ENCODE results near the gene EBF3. TPM values are rescaled to one million over a fixed set of nuclear protein-coding genes. Genes with fewer than 3 reads are reported as not detected.

EBF3 gene
- total RNA-seq, 1 experiment from 2014 or later = 0.12 TPM

- ChIA-PET CTCF (interaction anchor here (0.8 kb wide), 1 partner anchor 24 kb away, joined by 4 read pairs; no protein-coding TSS in a partner anchor), RAD21 (ENCODE audit: low non-redundant PET in 1 of 2, low total read pairs in 2 of 2, uncharacterized antibody in 2 of 2, unreplicated experiment in 2 of 2) (no interaction called here), POLR2A (no interaction called here)
- H3K9me2 ChIP-seq (ENCODE audit: insufficient read depth) = no peaks in the 10 kb centered on the region
- no peak overlapping the region for H3K4me3 ChIP-seq (replicated peaks in 1 of 2; ENCODE audit: low read depth in 1 of 2, low read length in 2 of 2)
- no TSS peak for BruUV-seq (replicated peaks)
- H3K4me1 ChIP-seq (ENCODE audit: control insufficient read depth in 1 of 2, insufficient read depth in 2 of 2, low read length in 2 of 2) = no peaks in the 10 kb centered on the region
- H3K4me2 ChIP-seq (ENCODE audit: low read length) = no peak overlapping the region
- no peaks in the 10 kb centered on the region for H3K27me3 ChIP-seq (ENCODE audit: insufficient read depth, low read length)
- no peaks in the 10 kb centered on the region for H3K9me3 ChIP-seq (ENCODE audit: control insufficient read depth in 1 of 2, insufficient read depth in 1 of 2, low read depth in 1 of 2, low read length in 2 of 2)
- no peak overlapping the region for H3K9ac ChIP-seq (ENCODE audit: low read length)
- ATAC-seq (no peak), DNase-seq (ENCODE audit: low read depth, low spot score) (no peak)
- H3K36me3 ChIP-seq (ENCODE audit: control insufficient read depth in 1 of 2, insufficient read depth in 2 of 2, low read length in 2 of 2) = no peaks in the 10 kb centered on the region
- no peaks in the 10 kb centered on the region for H3K79me2 ChIP-seq (ENCODE audit: insufficient read depth, low read length)
- no peak for TF ChIP-seq REST (IDR thresholded peaks at IDR 0.05; ENCODE audit: low read depth)
- no peak for TF ChIP-seq JUND (IDR thresholded peaks at IDR 0.05)
- TF ChIP-seq ELF1 (IDR thresholded peaks at IDR 0.05; ENCODE audit: borderline replicate concordance, low read depth) = no peak
- no peak for TF ChIP-seq SP1 (IDR thresholded peaks at IDR 0.05; ENCODE audit: low read depth)
- no peak for TF ChIP-seq FOSL1 (IDR thresholded peaks at IDR 0.05; ENCODE audit: low read depth)
- H2AFZ ChIP-seq (ENCODE audit: low read depth, low read length, poor library complexity, severe bottlenecking) = no peak overlapping the region
- H4K20me1 ChIP-seq (ENCODE audit: insufficient read depth) = no peaks in the 10 kb centered on the region
- H3K27ac ChIP-seq (ENCODE audit: low read depth, low read length) = no peak overlapping the region
- intact Hi-C loops (cut with micrococcal nuclease) = no loop called here
Observed at GRCh38 chr10:129852829-129853561, 111.1 kb downstream of the EBF3 start.

Data from HCT116 (cell line).